ACC112 (cell line): ENCODE results near the gene TNFRSF14.

Experiments
- H2AFZ ChIP-seq: fragments of 200-600 bp; sonication (generic); one replicate; pipeline ENCODE4 v1.6.0; 2017; ENCODE audit warnings: antibody characterized with exemption, low read length; ENCODE audit not compliant: unreplicated experiment
- H3K27ac ChIP-seq: fragments of 200-600 bp; sonication (generic); 2 replicates; pipeline ENCODE4 v1.5.1; 2014; ENCODE audit warnings: low read depth, mild to moderate bottlenecking, antibody characterized with exemption, low read length, moderate library complexity
- H3K27me3 ChIP-seq: fragments of 200-600 bp; sonication (generic); 2 replicates; pipeline ENCODE4 v1.6.1; 2014; ENCODE audit warnings: mild to moderate bottlenecking, antibody characterized with exemption, low read length, moderate library complexity, mixed read lengths; ENCODE audit not compliant: insufficient read depth
- H3K36me3 ChIP-seq: fragments of 200-600 bp; sonication (generic); 2 replicates; pipeline ENCODE4 v1.6.1; 2016; ENCODE audit warnings: mild to moderate bottlenecking, antibody characterized with exemption, low read length, moderate library complexity, mixed read lengths; ENCODE audit not compliant: insufficient read depth
- H3K4me1 ChIP-seq: fragments of 200-600 bp; sonication (generic); one replicate; pipeline ENCODE4 v1.6.1; 2016; ENCODE audit warnings: low read length, mixed read lengths; ENCODE audit not compliant: insufficient read depth, unreplicated experiment, control insufficient read depth
- H3K4me3 ChIP-seq: fragments of 200-600 bp; sonication (generic); 2 replicates; pipeline ENCODE4 v1.5.1; 2014; ENCODE audit warnings: mild to moderate bottlenecking, low read depth, low read length
- H3K79me2 ChIP-seq: fragments of 200-600 bp; sonication (generic); one replicate; pipeline ENCODE4 v1.6.0; 2016; ENCODE audit warnings: low read length; ENCODE audit not compliant: control insufficient read depth, unreplicated experiment, insufficient read depth

Gene TNFRSF14

DNA sequence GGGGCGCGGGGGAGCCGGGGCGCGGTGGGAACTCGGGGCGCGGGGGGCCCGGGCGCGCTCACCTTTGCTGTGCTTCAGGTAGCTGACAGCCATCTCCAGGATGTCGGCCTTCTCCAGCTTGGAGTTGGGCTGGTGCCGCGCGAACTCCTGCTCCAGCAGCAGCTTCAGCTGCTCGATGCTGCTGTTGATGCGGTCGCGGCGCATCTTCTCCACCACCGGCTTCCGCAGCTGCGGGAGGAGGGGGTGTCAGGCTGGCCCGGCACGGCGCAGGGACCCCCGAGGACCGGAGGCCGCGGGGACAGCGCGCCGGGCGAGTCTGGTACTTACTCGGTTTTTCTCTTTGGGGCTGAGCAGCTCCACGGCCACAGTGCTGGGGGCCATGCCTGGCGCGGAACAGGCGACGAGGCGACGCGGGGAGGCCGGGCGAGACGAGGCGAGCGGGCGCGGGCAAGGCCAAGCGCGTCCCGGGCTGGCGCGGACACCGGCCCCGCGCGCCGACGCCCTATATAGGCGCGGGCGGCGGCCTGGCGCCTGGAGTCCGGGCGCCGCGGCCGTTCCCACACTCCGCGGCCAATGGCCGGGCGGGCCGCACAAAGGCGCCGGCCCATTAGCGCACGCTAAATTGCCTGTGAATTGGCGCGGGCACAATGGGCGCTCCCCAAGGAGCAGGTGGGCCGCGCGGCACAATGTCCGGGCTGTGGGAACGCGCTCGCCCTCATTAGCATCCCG, 26.2 kb upstream of the TNFRSF14 start, which contains the start of gene HES5:
Gene HES5, minus strand, starts transcription at position 480 of the 729 bp plus-strand sequence. Its CDS starts 99 bp downstream, at position 381.
- Histone ChIP-seq H3K27ac (no peak within 1 kb of the TSS), H3K4me3 (peak within 1 kb of the TSS; percentile 62), H3K79me2 (peaks cover 10% of the 10 kb centered on the region), H3K36me3 (no peaks in the 10 kb centered on the region), H3K27me3 (peaks cover 24% of the 10 kb centered on the region), H2AFZ (peak within 1 kb of the TSS; percentile 6), H3K4me1 (peaks cover 31% of the 10 kb centered on the region)

DNA sequence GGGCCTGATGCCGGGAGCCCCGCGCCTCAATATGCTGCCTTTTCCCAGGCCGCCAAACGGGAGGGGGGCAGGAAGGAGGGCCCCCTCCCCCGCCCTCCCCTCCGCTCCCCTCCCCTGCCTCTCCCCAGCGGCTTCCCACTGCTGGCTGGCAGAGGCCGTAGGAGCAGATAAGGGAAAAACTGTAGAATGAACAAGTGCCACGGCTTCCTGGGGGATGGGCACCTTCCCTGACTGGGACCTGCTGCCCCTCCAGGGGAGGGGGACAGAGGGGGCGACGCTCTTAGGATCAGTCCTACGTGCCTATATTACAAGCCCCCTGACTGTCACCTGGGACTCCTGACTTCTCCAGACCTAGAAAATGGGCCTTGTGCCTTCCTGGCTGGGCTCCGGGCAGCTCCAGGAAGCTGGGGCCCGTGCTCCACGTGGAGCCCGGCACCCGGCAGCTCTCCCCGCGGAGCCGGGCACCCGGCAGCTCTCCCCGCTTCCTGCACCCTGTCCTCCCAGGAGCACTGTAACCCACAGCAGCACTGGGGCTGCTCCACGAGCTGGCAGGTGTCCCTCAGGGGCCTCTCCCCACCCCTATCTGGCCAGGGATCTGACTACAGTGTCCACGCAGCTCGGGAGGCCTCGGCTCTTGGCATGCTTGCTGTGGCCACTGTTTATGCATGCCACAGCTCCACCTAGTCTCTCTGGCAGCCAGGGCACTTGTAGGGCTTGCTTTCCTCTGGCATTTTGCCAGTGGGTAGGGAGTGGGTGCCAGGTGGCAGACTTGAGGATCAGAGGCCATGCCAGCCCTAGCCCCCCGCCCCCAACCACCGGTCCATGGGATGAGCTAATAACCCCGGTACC, 25.4 kb upstream of the TNFRSF14 start:
- no peak overlapping the region for H2AFZ ChIP-seq
- H3K36me3 ChIP-seq = no peaks in the 10 kb centered on the region
- H3K79me2 ChIP-seq = peaks cover 2% of the 10 kb centered on the region
- H3K4me3 ChIP-seq = peak overlapping the region; percentile 62; the same call in 1 of the 2 replicates
- H3K27ac ChIP-seq = no peak overlapping the region
- peaks cover 24% of the 10 kb centered on the region for H3K27me3 ChIP-seq
- peaks cover 34% of the 10 kb centered on the region for H3K4me1 ChIP-seq

DNA sequence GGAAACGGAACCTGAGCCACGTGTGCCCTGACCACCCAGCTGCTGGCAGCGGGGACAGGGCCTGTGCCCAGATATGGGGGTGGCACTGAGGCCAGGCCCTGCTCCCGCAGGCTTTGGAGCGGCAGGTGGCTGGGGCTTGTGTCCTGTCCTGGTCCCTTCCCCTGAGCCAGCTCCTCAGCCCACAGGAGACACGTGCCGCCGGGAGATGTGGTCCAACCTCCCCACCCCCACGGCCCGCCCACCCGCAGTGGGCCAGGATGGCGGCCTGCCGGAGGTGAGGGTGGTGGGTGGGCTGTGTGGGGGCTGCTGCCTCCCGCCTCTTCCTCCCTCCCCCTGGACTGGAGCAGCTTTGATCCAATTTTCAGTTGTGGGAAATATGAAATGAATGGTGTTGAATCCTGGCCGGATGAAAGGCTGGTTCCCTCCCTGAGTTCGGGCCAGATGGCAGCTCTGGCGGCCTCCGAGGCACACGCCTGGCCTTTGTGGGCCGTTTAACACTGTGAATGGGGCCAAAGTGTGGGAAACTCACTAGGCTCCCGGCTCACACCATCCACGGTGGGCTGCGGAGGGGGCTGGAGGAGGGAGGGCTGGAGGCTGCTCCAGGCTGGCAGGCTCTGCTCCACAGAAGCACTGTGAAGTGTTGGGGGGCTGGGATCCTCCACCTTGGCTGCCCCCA, 23.5 kb upstream of the TNFRSF14 start:
- Histone ChIP-seq H2AFZ (no peak overlapping the region), H3K79me2 (no peaks in the 10 kb centered on the region), H3K36me3 (no peaks in the 10 kb centered on the region), H3K4me1 (peaks cover 27% of the 10 kb centered on the region), H3K27me3 (peaks cover 24% of the 10 kb centered on the region), H3K4me3 (no peak overlapping the region), H3K27ac (no peak overlapping the region)

DNA sequence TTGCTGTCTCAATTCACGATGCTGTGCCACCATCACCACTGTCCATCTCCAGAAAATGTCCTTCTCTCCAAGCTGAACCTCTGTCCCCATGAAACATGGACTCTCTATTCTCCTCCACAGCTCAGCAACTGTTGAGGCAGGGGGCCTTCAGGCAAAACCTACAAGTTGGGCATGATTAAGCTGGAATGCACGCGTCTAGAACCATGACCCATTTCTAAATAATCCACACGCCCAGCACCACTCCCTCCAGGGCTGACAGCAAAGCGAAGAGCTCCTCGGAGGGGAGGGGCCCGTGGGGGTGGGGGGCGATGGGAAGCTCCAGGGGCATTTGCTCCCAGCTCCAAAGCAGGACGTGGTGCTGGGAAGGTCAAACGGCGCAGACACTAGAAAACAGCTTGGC, 22.8 kb upstream of the TNFRSF14 start:
- peaks cover 27% of the 10 kb centered on the region for H3K4me1 ChIP-seq
- H3K36me3 ChIP-seq = no peaks in the 10 kb centered on the region
- H3K4me3 ChIP-seq = no peak overlapping the region
- H3K27me3 ChIP-seq = peaks cover 24% of the 10 kb centered on the region
- no peak overlapping the region for H3K27ac ChIP-seq
- H3K79me2 ChIP-seq = no peaks in the 10 kb centered on the region
- H2AFZ ChIP-seq = no peak overlapping the region

DNA sequence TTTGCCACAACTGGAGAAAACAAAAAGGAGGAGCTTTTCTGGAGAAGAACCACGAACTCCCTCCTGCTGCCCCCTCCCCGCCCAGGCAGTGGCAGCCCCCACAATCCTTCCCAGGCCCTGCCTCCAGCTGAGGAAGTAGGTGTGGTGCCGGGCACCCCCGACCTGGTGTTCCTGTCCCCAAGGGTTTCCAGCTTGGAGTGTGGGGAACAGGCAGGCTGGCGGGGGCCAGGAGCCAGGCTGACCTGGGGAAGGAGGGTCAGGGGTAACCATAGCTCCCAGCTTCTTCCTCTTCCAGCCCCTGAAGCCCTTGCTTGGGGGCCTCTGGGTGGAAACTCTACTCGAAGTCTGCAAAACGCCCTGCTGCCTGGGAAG, 21.9 kb upstream of the TNFRSF14 start:
- Histone ChIP-seq H3K4me1 (peaks cover 27% of the 10 kb centered on the region), H3K79me2 (no peaks in the 10 kb centered on the region), H3K27me3 (peaks cover 17% of the 10 kb centered on the region), H3K27ac (no peak overlapping the region), H3K4me3 (no peak overlapping the region), H3K36me3 (no peaks in the 10 kb centered on the region), H2AFZ (no peak overlapping the region)

DNA sequence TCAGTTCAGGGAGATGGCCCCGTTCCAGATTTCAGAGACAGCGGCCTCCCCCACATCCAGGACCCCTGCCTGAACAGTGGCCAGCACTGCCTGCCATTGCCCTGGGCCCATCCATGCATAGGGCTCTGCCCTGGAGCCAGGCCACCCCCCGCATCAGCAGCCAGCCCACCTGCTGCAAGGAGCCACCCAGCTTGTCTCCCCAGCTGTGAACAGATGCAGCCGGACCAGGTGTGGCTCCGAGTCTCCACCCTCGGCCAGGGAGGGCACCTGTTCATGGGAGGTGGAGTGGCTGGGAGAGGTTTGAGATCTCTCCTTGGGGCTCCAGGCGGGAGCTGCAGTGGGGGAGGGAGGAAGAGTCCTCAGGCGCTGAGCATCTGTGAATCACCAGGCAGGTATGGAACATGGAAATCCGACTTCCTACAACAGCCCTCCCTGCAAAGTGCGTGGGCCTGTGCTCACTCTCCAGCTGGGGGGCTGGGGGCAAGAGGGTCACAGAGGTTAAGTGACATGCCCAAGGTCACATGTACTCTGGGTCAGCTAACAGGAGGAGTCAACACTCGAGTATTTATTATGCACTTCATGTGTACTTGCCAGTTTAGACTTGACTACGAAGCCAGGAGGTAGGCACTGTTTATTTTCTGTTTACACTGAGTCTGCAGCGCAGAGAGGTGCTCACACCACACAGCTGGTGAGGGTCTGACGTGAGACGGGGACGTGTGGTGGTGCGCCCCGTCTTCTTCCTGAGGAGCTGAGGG, 21.3 kb upstream of the TNFRSF14 start:
- no peak overlapping the region for H3K27ac ChIP-seq
- peaks cover 14% of the 10 kb centered on the region for H3K27me3 ChIP-seq
- peaks cover 27% of the 10 kb centered on the region for H3K4me1 ChIP-seq
- H2AFZ ChIP-seq = no peak overlapping the region
- H3K36me3 ChIP-seq = no peaks in the 10 kb centered on the region
- H3K79me2 ChIP-seq = no peaks in the 10 kb centered on the region
- H3K4me3 ChIP-seq = no peak overlapping the region

DNA sequence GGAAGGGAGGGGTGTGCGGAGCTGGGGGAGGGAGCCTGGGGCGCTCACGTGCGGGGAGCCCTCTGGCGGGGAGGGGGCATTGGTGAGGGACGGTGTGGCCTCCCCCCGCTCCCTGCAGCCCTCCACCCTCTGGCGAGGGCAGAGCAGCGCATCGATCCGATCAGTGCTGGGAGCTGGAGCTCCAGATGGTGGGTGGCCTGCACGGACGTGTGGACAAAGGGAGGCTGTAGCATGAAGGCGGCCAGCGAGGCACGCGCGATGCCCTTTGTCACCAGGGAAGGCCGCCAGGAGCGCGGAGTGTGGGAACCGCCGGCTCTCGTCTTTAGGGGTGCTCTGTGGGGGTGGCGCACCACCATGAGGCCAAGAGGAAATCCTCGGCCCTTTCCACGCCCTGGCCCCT, 20.7 kb upstream of the TNFRSF14 start:
- peaks cover 27% of the 10 kb centered on the region for H3K4me1 ChIP-seq
- H3K36me3 ChIP-seq = no peaks in the 10 kb centered on the region
- H3K27ac ChIP-seq = no peak overlapping the region
- peaks cover 9% of the 10 kb centered on the region for H3K27me3 ChIP-seq
- H3K79me2 ChIP-seq = no peaks in the 10 kb centered on the region
- no peak overlapping the region for H3K4me3 ChIP-seq
- H2AFZ ChIP-seq = no peak overlapping the region

DNA sequence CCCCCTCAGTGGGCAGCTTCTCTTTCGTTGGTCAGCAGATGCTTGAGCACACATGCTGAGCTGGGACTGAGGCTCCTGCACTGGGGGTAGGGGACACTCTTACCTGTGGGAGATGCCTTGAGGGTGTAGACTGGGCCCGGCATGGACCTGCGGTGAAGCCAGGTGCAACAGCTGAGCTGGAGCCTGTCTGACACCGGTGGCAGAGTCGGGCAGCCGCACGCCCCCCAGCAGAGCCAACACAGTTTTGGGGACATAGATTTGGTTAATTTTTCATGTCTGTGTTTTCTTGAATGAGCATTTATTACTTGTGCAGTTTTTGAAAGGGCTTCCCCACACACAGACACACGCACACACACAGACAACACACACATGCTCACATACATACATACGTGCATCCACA, 20.2 kb upstream of the TNFRSF14 start:
- Histone ChIP-seq H3K4me1 (peaks cover 27% of the 10 kb centered on the region), H3K27ac (no peak overlapping the region), H3K79me2 (no peaks in the 10 kb centered on the region), H3K36me3 (no peaks in the 10 kb centered on the region), H3K27me3 (peaks cover 6% of the 10 kb centered on the region), H3K4me3 (no peak overlapping the region), H2AFZ (no peak overlapping the region)

DNA sequence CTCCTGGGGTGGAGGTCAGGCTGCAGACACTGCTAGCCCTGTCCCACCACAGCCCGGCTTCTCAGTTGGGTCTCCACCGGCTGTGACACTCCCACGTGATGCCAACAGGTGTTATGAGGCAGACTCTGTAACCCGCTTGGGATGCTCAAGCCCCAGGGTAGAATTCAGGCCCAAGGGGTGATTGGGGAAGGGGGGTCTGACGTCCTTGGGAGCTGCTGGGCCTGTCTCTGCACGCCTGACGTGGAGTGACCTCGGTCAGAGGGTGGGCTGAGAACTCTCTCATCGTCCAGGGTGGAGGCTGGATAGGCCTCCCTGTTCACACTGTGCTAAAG, 18.4 kb upstream of the TNFRSF14 start:
- H2AFZ ChIP-seq = no peak overlapping the region
- peaks cover 27% of the 10 kb centered on the region for H3K4me1 ChIP-seq

DNA sequence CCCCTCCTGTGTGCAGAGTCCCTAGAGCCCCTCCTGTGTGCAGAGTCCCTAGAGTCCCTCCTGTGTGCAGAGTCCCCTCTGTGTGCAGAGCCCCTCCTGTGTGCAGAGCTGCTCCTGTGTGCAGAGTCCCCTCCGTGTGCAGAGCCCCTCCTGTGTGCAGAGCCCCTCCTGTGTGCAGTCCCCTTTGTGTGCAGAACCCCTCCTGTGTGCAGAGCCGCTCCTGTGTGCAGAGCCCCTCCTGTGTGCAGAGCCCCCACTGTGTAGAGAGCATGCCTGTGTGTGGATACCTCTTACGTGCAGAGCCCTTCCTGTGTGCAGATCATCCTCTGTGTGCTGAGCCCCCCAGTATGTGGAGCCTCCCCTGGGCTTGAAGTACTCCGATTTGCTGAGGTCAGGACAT, 17.8 kb upstream of the TNFRSF14 start:
- Histone ChIP-seq H3K27ac (no peak overlapping the region), H3K36me3 (no peaks in the 10 kb centered on the region), H3K4me3 (no peak overlapping the region), H3K79me2 (no peaks in the 10 kb centered on the region), H3K4me1 (peaks cover 21% of the 10 kb centered on the region), H2AFZ (no peak overlapping the region), H3K27me3 (peaks cover 5% of the 10 kb centered on the region; the same call in 1 of the 2 replicates)

More for the DNA sequence above, 18.4 kb upstream of the TNFRSF14 start:
- H3K79me2 ChIP-seq = no peaks in the 10 kb centered on the region
- H3K4me3 ChIP-seq = no peak overlapping the region
- peaks cover 5% of the 10 kb centered on the region; the same call in 1 of the 2 replicates for H3K27me3 ChIP-seq
- H3K27ac ChIP-seq = no peak overlapping the region
- H3K36me3 ChIP-seq = no peaks in the 10 kb centered on the region
